NCI-H2171 (cell line): ENCODE results near the gene SLC5A10.

Experiments used
- DNase-seq: peaks from one replicate; lab custom pipeline; 2025; lab: John Stamatoyannopoulos, UW

The SLC5A10 gene

DNA sequence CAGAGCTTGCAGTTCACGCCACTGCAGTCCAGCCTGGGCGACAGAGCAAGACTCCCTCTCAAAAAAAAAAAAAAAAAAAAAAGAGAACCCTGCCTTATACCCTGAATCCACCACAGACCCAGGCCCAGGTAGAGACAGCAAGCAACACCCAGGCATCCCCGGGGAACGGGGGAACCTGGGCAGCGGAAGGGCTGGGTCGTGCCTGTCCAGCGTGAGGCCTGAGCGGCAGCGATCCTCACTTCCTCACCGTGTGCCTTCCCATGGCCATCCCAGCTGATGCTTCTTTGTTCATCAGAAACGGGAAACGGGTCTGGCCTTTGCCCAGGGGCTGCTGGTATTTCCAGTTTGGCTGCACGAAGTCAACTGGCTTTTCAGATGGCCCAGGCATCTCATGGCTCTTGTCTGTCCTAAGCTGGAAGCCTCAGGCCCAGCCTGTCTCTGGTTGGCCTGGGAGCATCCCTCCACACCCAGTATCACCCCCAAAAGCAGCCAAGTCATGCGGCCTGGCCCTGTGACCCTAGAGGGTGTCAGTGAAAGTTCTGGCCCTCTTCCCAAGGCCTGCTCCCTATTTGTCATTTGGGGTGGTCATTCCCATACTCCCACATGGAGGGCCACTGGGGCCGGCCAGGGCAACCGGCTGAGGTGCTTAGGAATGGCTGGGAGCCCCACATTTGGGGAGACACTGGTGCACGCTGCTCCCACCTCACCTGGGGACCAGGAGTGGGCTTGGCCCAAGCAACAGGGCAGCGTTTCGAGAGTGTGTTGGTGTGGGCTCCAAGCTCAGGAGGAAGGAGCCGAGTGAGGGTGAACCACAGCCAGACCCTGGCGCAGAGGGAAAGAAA is 32.5 kb downstream of the SLC5A10 start:
- DNase-seq = no peak

DNA sequence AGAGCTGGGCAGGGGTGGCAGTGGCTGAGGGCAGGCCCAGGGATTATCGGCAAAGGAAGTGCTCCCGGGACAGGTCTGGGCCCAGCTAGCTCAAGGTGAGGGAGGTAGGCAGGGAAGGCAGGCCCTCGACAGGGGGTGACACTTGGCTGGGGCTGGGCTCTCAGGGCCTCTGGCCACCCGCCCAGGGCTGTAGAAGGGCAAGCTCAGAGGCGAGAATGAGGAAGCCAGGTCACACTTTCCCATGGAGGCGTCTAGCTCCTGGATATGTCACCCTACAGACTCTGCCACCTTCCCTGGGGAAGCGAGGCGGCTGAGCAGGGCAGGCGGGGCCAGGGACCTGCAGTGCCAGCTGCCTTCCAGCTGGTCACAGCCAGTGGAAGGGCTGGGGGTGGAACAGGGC is 33.5 kb downstream of the SLC5A10 start:
- no peak for DNase-seq

DNA sequence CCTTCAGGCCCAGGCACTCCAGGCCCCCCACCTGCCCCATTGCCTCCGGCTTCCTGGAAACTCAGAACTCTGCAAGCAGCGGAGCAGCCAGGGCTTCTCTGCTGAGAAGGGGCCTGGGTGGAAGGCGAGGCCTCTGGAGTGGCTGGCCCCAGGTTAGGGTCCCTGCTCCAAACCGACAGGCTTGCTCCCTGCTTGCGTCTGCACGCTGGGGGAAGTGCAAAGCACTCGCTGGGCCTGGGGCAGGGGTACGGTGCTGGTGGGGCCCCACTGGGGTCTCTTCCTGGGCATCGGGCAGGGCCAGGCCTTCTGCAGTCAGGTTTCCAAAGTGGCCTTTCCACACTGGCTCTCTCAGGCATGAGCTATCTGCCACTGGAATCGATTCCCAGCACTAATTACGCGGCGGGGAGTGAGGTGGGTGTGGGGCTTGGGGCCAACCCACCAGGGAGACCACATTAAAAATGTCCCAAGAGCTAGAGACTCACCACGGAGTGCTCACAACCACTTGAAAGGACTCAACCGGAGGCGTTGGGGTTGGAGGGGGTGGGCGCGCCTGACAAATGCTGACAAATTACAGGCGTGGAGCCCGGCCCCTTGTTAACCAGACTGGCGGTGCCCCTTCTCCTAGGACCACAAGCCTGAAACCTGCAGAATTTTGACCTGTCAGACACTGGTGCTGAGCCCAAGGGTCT is 34.7 kb downstream of the SLC5A10 start:
- DNase-seq = no peak

DNA sequence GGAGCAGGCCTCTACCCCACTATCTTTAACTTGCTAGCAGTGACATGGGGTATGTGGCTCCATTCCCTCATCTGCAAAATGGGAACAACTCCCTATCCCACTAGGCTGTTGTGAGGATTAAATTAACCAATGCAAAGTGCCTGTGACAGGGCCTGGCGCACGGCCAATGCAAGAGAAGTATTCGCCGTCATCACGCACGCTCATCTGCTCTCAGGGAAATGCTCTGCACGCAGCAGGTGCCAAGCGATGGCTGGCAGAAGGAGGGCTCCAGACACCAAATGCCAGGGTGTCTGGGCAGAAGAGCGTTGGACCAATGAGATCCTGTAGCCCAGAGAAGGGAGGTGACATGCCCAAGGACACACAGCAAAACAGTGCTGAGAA is 35.3 kb downstream of the SLC5A10 start:
- peak; percentile 25 for DNase-seq

DNA sequence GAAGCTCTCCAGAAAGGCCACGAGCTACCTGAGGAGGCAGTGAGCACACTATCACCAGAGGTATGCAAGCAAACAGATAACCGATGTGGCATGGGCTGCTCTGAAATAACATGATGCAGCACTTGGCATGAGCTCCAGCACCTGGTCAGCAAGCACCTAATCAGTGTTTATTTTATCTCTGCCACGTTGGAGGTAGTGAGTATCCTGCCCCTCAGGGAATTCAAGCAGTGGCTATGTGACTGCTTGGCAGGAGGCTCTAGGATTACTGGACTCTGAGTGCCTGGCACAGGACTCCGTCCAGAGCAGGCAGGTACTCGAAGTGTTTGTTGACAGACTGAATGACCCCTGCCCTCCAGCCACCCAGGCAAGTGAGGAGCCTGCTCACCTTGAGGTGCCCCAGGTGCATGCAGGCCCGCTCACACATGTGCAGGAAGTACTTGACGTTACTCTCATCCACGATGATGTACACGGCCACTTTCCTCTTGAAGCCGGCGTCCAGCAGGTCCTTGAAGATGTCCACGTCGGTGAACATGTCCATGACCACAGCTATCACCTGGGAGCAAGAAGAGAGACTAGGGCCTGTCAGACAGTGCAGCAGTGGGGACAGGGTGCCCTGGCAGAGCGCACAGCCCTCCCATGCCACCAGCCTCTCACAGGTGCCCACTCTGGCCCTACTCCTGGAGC is 36.0 kb downstream of the SLC5A10 start:
- no peak for DNase-seq

DNA sequence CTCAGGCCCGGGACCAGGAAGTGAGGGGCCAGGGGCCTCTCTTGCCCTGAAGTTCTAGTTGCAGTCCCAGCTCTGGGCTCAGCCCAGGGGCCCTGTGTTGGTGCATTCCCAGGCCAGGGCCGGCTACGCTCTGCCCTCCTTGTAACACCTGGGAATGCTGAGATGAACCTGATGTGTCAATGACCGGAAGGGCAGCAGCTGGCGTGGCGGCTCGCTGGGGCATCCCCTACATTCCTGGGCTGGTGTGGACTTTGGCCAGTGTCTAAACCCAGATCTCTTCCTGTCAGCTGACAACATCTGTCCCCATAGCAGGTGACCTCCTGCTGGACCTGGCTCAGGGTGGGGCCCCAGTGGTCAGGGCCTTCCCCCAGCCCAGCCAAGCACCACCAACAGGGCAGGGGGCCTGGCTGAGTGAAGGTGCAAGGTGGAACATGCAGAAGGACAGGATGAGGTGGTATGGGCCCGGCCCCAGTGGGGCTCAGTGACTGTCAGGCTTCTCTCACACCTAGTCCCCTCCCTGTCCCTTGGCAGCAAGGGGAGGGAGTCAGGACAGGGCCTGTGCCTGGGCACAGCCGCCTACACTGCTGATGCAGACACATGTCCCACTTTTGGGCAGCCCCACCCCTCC is 36.7 kb downstream of the SLC5A10 start:
- no peak for DNase-seq

DNA sequence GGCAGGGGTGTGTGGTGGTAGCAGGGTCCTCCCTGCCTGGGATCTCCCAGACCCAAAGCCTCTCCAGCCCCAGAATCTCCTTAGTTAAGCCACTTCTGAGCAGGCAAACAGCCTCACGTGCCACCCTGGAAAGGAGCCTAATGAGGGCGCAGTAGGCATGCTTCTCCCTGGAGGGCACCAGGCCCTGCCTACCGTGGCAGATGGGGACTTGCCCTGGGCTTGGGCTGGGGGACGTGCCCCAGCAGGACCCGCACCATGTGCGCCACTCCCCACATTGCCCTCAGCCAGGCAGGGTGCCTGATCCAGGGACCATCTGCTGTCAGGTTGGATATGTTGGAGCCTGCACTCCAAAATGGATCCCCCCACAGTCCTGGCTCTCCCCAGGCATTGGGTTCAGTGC is 38.4 kb downstream of the SLC5A10 start:
- peak; percentile 97 for DNase-seq

DNA sequence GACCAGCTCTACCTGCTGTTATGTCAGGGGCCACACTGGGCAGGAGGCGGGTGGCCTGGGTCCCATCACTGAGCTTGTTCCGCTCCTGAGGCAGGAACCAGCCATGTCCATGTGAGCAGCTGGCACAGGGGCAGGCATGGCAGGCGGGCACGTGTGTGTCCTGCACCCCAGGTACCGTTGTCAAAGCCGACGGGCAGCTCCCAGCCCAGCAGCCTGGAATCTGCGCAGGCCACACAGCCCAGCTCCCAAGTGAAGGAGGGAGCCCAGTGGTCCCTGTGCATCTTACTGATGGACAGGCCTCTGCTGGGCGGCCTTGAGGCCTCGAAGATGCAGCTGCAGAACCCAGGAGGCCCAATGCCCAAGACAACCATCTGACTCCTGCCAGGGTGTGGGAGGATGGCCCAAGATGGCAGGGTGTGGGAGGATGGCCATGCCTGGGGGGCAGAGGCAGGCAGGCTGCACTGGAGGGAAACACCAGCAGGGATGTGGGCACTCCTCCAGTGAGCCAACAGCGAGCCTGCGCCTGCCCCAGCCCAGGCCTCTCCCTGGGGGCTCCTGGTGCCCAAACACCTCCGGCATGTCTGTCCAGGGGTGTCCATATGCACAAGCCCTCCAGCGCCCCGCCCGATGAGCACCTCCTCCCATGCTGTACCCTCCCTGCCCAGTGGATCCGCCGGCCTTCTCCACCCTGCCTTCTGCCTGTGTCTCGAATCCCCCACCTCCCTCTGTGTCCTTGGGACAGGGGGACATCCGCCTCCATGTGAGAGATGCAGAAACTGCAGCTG is 39.8 kb downstream of the SLC5A10 start:
- no peak for DNase-seq

DNA sequence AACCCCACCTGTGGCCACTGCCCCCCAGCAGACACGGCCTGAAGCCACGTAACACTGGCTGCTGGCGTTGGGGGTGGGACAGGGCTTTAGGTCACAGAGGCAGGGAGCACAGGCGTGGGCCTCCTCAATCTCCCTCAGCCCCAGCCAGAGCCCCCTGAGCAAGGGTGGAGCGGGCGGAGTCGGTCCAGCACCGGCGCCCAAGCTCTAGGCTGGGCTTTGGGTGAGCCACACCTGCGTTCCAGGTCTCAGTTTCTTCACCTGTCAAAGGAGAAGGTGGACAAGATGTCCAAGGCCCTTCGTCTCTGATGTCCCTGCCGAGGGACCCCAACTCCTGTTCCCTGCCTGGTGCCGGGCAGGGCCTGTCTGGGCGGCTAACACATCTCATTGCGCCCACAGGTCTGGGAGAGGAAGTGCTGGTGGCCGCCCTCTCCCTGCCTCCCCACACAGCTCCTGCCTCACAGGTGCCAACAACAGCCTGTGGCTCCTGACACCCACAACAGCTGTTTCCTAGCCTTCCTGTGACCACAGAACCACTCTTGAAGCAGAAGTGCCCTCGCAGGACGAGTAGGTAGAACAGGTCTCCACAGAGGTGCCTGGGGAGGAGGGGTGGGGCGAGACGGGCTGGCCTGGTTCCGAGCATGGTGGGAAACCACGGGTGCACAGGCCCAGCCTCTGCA is 40.6 kb downstream of the SLC5A10 start:
- no peak for DNase-seq

DNA sequence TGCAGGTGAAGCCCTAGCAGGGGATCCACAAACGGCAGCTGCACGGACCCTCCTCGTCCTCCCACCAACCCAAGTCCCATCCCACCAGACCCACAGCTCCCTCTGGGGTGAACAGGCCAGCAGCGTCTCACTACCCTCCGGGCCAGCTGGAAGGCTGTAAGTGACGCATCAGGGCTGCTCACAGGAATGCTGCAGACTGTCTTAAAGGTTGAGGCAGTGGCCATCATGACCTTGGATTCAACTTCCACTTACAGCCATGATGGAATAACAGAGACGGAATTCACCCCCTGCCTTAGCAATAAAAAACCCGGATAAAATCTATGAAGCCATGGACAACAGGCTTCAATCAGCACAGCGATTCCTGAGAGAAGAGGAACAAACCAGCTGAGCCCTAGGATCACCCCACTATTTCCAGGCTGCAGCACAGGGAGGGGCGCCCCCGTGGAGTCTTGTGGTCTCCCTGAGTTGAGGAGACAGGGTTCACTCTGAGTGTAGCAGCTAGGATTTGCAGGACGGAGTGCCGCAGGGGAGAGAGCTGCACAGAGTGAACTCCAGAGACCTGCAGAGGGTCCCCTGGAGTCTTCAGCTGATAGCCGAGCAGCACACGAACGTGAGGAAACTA is 42.1 kb downstream of the SLC5A10 start:
- no peak for DNase-seq

DNA sequence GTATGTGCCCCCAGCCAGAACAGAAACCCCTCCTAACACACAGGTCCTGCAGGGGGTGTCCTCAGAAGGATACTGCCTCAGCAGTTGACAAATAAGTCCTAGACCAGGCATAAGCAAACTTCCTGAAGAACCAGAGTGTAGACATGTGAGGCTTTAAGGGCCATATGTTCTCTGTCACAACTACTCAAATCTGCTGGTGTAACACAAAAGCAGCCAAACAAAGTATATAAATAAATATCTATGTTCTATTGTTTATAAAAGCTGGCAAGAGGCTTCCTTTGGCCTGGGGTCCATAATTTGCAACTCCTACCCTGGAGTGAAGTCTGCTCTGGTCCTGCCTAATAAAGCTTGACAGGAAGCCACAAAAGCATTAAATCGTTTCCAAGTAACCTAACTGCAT is 42.7 kb downstream of the SLC5A10 start:
- no peak for DNase-seq

DNA sequence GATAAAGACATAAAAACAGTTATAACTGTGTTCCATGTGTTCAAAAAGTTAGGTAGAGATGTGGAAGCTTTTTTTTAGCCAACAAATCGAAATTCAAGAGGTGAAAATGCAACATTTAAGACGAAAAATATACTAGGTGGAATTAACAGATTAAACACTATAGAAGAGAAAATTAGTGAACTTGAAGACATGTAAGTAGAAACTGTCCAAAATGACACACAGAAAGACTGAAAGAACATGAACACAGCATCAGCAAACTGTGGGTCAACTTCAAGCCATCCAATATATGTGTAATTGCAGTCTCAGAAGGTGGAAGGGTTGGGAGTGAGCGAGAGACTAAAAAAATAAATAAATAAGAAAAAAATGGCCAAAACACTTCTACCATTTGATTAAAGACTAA is 43.3 kb downstream of the SLC5A10 start:
- DNase-seq = no peak

DNA sequence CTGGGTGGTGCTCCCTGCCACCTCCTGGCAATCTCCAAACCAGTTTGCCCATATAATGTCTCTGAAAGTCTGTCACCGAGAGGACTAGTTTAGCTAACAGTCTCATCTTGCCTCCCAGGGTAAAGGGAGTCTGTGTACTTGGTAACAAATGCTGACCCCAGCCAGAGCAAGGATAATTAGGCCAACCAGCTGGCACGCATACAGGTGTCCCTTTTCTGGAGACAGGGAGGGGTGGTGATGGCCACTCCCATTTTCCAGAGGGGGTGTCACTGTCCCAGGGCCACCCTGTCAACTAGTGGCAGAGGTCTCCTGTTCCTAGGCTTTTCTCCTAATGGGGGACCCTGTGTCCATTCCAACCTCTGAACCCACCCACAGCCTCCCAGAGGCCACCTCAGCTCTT is 44.5 kb downstream of the SLC5A10 start:
- no peak for DNase-seq

DNA sequence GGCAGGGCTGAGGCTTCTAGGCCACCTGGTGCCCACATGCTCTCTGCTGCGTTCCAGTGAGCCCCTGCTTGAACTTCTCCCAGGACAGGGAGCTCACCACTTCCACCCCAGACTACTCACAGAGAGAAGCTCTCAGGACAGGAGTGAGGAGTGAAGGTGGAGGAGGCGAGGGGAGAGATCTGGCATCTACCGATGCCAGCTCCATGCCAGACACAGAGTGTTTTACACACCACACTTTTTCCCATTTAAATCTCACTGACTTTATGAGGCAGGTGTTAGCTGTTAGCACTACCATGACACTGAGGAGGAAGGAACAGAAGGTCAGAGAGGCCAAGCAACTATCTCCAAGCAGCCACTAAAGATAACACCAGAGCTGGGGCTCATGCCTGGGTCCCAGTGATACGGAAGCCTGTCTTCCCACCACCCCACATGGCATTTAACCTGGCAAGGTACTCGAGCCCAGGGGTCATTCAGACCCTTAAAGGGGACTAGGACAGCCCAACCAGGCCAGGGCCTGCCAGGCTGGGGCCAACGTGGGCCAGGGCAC is 45.8 kb downstream of the SLC5A10 start:
- DNase-seq = no peak

DNA sequence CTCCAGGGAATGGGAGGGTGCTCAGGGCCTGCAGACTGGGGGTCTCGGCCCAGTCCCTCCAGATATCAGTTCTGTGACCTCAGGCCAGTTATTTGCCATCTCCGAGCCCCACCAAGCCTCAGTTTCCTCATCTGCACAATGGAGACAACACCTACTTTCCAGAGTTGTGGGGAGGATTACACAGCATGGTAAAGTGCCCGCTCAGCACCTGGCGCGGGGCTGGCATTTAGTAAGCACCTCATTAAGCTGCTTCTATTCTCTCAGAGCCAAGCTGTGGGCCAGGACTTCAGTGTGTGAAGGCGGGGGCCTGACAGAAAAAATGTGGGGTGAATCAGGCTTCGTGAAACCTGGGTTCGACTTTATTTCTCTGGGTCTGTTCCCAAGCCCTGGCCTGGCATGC is 47.4 kb downstream of the SLC5A10 start:
- DNase-seq = no peak

DNA sequence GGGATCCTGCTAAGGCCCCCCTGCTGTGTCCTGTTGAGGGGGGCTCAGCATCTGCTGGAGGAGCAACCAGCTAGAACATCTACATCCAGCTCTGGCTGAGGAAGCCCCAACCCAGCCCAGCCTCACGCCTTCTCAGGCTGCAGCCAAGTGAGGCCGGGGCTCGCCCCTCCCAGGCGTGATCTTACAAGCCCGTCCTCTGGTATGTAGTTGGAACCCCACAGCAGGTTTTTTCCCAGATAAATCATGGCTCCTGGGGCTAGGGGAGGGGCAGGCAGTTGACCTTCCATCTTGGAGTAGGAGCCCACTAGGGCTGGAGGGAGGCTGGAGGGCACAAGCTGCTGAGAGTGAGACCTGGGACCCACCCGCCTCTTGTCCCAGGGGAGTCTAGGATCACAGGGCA is 47.9 kb downstream of the SLC5A10 start:
- no peak for DNase-seq

DNA sequence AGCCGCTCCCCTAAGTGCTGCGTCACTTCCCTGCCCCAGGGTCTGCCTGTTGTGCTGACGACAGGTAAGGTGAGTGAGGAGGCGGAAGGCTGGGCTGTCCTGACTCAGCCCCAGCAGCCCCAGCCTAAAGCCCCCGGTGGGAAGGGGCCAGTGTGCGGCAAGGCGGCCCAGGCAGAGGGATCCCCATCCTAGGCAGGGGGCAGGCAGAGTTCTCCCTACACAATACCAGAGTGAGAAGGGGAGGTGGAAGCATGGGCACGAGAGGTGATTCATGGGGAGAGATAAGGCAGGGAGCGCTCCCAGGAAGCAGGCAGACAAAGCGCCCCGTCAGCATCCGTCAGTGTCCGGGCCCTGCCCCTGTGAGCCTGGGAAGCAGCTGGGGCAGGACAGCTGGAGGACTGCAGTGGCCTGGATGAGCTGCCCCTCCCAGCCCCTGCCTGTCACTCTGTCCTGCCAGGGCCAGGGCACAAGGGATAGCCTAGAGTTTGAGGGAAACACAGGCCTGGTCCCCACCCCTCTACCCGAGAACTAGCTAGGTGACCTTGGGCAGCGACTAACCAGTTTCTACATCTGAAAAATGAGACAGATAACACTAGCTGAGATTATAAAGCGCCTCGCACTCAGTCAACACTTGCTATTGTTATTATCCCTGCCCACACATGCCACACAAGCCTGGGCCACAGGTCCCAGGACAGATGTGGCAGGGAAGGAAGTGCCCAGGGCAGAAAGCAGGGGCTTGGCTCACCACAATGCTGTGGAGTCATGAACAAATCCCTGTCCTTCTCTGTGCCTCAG is 48.8 kb downstream of the SLC5A10 start:
- no peak for DNase-seq

DNA sequence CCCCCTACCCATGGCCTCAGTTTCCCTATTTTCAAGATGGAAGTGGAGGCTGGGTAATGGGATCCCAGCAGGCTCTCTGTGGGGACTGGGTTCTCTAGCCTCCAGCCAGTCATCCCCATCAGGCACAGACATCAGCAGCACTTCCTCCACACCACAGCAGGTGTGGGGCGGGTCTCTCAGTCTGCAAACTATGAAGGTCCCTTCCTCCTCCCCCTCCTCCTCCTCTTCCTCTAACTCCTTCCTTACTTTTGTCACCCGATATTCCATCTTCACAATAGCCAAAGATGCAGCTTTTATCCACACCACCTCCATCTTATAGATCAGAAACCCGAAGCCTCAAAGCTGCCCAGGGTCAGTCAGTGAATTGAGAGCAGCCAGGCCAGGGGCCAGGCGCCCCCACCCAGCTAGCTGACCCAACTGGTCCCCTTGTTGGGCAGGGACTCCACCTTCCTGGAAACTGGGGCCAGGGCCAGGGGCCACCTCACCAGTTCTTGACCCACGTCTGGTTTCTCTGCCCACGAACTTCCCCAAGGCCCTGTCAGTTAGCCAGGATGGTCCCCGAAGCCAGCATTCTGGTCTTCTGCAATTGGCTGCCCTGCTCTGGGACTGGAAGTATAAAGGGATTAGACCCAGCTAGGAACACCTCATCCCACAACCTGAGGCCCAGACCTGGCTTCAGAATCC is 50.1 kb downstream of the SLC5A10 start:
- DNase-seq = no peak
